HG03196 (cell line): ENCODE data around the gene ZNF90.
"Not testable (repeated sequence)": the region's sequence is repeated elsewhere in the genome, so short reads cannot be mapped to it uniquely, and the experiment has no call there.

Experiments used
- ATAC-seq: cut with Tn5 transposase; IDR thresholded peaks from one replicate; pipeline ENCODE4 v1.9.1; 2021; ENCODE audit not compliant: unreplicated experiment

ZNF90 gene

DNA sequence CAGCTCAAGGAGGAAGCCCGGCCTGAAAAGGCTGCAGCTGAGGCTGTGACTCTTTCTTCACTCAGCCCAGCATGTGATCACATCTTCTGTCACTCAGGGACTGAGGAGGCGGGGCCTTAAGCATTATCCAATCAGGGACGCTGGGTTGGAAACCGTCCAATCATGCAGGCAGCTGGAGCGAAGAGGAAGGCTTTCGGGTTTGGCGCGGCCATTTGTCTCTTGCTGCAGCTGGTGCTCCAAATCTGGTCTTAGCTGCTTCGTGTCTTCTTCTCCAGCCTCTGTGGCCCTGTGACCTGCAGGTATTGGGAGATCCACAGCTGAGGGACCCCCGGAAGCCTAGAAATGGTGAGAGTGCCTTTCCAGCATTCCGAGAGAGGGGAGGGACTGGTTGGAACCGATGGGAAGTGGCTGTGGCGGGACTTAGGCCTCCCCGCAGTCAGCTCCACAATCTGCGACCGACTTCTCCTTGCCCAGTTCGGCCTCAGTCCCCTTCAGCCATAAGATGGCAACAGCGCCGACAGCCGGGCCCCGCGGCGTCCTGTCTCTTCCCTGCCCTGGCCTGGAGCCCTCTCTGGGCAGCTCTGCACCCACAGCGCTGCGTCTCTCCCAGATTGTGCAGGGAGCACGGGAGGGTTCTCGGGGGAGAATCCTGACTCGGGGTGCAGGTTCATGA is at the start of gene ZNF90:
Gene ZNF90, plus strand, starts transcription at position 210 of the 673 bp plus-strand sequence. Its CDS starts 133 bp downstream, at position 343.
- ATAC-seq = peak; percentile 90

DNA sequence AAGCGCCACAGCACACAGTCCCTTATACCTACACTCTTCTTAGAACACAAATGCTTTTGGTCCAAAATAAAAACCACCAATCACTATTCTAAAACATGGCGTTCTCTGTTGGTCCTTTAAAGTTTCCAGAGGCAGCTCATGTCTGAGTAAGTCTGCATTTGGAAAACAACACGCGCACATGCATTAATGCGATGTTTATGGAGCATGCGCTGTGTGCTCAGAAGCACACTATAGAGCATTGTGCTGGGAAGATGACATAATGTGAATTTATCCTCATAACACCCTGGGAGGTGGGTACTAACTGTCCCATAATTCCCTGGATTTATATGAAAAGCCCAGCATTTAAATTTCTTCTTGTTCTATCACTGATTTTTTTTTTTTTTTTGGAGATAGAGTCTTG is 49.2 kb upstream of the ZNF90 start:
- no peak for ATAC-seq

DNA sequence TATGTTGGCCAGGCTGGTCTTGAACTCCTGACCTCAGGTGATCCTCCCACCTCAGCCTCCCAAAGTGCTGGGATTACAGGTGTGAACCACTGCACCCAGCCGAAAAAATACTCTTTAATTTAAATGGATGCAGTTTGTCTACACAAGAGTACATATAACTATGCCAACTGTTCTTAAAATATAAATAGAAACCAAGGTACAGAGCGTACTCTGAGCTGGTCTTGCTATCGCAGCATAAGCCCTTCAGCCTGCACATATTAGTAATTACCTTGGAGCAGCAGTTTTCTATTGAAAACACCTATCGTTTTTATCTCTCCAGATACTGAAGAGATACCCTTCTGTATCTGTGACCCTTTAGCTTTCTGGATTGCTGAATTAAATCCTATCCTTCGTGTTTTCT is 41.9 kb upstream of the ZNF90 start:
- ATAC-seq = no peak

DNA sequence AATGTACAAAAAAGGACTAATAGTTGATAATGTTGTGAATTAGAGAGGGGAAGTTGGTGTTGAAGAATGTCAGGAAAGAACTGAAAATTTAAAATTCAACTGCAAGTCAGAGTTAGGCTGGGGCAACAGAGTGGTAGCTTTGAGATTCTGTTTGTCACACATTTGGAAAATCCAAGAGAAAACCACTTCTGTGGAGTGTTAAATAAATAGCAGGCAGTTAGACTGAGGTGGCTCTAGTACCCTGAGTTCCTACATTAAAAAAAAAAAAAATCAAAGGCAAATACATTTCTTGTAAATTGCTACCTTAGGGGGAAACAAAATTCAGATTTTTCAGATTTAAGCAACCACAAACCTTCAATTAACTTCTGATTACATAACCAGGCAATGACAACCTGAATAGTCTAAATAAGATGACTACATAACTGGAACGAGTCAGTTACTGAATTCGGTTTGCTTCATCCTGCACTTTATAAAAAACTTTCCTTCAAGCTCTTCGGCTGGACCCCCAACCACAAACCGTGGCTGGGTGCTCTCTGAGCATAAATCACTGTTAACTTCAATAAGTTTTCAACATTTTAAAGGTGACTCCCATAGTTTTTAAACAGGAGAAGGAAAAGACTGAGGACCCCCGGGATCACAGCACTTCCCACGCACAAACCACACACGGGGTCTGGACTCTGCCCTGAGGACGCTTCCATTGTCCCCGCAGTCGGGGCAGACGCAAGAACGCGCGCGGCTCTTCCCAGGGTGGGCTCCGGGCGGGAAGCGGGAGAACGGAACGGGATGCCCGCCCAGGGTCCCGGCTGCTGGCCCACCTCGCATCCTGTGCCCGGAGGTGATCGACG is 39.2 kb upstream of the ZNF90 start:
- no peak for ATAC-seq

DNA sequence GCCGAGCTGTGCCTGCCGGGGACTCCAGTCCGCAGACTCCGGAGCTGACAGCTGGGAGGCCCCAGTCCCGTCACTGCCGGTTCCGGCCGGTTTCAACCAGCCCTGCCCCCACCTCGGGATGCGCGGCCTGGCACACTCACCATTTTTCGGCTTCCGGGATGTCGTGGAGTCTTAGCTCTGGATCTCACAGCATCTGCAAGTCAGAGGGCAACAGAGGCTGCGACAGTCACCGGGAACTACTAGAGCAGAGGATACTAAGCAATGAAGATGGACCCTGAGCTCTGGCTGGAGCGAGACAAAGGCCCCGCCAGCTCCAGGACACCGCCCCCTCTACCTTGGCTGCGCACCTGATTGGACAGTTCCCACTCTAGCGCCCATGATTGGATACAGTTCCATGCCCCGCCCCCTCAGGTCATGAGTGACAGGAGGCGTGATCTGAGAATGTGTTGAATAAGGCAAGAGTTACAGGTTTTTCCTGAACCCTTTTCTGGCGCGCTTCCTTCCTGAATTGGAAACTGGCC is 38.5 kb upstream of the ZNF90 start, which contains the start of gene ZNF682:
Gene ZNF682, minus strand, starts transcription at position 303 of the 521 bp plus-strand sequence. Its CDS starts 160 bp downstream, at position 143.
- ATAC-seq = peak; percentile 93

DNA sequence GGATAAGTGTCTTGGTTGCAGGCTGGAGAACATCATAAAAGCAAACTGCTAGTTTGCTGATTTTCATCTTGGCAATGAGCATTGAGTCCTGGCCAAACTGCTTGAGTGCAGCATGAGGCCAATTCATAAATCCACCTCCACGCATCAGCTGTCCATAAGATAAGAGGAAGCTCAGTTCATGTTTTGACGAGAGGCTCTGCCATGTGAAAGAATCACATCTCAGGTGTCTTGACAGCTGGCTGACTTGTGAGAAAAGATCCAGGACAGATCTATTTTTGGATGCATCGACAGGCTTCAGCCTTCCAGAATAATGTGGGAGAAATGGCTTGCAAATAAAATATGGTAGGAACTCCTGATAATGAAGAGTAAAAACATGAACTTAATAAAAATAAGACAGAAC is 33.1 kb upstream of the ZNF90 start:
- ATAC-seq = no peak

DNA sequence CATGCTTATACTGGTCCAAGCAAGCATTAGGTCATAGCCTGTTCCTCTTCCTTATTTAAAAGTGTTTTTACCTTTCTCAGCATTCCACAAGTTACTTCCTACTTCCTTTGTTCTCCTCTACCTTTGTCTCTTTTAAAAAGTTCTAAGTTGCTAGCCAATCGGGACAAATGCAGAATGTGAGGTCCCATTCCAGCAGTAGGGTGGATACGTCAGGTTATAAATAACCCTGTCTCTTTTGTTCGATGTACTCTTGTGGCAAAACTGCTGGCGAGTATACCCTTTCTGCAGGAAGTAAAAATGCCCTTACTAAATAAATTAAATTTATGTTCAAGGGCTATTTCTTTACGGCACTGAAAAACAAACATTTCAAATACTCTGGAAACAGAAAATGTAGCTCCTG is 32.1 kb upstream of the ZNF90 start:
- ATAC-seq = not testable (repeated sequence)

DNA sequence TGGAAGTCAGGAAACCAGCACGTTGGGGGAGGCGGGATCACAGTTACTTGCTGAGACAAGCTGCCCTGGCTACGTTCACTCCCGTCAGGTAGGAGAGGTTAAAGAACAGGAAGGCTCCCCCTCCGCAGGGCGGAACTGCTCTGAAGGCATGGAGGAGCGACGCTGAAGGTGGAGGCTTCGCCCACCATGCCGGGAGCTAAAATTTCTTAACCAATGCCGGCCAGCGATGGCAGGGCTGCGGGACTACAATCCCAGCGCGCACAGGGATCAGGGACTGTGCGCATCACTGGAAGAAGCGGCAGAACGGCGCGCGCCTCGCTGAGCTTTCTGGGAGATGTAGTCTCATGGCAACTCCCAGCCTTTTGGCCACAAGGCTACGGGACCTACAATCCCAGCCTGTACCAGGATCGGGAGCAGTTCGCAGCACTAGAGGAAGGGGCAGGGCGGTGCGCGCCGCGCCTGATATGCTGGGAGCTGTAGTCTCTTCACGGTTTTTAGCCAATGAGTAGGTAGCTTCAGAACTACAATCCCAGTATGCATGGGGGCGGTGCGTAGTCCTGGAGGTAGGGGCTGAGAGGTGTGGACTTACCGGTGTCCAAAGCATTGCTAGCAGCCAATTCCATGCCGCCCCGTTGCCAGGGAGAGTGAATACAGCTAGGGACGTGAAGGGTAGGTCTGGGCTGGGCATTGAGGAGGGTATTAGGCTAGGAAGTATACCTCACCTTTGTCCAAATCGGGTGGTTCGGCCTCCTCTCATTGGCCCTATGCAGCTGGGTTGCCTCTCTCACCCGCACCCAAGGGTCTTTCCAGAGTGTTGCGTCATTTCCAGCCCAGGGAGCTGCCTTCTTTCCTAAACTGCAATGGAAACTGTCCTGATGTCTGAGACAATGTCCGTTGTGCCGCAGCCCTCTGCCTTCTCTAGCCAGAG is 25.7 kb upstream of the ZNF90 start:
- peak; percentile 88 for ATAC-seq

DNA sequence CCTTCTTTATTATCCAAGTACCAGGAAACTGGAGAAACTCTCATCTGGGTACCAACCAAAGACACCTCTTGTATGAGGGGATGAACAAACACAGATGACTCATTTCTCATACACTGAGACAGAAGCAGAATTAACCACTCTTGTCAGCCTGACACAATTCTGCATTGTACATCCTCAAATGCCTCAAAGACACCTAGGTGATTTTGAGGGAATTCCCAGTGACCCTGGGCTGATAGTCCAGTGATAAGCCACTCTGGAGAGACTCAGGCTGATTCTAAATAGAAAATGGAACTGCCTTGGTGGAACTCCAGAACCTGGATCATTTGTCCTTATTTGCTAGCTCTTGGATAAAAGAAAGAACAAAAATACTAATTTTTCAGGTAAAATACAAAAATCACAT is 19.1 kb upstream of the ZNF90 start:
- not testable (repeated sequence) for ATAC-seq

DNA sequence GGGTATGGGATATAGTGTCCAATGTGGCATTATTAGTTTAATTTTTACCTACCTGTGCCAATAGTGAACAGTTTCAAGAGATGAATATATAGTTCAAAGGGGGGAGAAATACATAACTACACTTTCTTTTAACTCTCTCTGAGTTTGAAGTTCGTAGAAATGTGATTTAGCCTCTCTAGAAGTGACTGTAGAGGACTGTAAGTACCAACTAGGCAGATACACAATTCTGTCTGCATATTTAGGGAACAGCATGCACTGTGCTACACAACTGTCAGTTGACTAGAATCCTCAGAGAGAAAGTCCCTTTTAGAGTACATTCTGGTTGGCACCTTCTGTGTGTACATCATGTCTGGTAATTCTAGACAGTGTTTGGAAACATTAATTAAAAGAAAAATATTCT is 17.5 kb upstream of the ZNF90 start:
- ATAC-seq = no peak

DNA sequence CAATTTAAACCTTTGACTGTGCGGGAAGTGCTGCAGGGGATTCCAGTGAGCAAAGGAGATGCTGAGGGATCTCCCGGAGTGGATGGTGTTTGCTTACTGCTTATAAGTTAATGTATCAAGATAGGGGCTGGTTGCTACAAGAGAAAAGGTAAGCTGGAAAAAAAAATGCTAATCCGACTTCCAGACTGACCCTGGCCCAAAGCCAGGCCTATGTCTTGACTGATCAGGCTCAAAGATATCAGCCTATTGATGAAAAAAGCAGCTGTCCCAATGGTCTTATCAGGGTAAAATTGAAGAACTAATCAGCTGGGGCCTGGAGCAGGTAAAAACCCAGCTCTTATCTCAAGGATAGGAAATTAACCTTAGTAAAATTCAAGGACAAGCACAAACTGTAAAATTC is 10.9 kb upstream of the ZNF90 start:
- ATAC-seq = no peak

DNA sequence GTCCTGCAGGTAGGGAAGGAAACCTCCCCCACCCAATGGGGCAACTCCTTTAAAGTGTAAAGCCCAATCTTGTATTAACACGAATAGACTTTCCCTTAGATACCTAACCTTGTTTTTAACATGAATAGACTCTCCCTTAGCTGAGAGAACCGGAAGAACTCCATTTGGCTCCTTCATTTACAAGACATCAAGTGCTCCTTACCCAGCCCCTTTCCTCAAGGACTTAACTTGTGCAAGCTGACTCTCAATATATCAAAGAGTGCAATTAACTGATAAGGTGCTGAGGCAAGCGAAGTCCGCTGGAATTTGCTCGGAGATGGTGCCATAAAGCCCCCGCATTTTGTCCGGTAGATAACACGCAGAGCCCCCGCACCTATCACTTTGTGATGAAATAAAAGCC is 9.9 kb upstream of the ZNF90 start:
- ATAC-seq = no peak

DNA sequence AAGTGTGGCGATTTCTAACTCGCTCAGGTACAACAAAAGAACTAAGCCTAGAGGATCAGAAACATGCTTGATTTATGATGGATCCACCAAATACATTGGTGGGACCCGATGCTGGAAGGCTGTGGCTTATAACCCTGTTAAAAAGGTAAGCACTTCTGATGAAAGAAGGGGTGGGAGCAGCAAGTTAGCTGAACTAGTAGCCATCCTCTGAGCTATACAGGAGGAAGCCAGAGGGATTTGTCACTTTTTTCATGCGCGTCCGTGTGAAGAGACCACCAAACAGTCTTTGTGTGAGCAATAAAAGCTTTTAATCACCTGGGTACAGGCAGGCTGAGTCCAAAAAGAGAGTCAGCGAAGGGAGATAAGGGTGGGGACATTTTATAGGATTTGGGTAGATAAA is 9.2 kb upstream of the ZNF90 start:
- not testable (repeated sequence) for ATAC-seq

DNA sequence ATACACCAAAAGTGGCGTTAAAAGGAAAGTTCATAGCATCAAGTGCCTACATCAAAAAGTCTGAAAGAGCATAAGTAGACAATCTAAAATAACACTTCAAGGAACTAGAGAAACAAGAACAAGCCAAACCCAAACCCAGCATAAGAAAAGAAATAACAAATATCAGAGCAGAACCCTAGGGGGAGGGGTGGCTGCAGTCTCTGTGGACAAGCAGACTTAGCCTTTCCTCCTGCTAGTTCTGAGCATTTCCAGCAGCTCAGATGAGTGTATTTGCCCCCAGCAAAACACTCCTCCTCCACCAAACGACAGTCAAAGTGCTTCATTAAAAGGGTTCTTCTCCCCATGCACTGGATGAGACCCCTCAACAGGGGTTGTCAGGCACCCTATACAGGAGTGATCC is 7.1 kb upstream of the ZNF90 start:
- no peak for ATAC-seq

DNA sequence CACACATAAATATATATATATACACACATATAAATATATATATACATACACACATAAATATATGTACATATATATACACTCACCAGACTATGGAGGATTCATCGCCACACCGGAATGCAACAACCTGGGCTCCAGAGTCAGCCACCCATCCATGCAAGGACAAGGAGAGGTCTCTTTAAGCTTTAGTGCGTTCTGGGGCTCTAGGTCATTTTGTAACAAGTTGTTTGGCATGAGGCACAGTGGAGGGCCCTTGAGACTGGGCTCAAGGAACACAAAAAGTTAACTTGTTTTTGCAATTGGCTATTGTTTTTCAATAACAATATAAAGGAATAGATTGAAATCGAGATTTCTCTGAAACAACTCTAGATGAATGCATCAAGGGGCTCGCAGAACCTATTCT is 4.9 kb upstream of the ZNF90 start:
- ATAC-seq = no peak

DNA sequence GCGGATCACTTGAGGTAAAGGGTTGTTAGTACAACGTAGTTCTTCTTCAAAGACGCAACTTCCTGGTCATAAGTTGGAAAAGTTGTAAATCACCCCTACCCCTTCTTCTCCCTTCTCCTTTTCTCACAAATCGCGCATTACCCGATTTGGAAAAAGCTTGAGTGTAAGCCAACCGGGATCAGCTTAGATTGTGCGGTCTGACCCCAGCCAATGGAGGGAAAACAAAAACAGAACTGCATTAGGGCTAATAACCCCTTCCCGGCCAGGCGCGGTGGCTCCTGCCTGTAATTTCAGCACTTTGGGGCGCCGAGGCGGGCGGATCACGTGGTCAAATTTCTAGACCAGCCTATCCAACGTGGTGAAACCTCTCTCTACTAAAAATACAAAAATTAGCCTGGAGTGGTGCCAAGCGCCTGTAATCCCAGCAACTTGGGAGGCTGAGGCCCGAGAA is 806 bp downstream of the ZNF90 start:
- no peak for ATAC-seq

DNA sequence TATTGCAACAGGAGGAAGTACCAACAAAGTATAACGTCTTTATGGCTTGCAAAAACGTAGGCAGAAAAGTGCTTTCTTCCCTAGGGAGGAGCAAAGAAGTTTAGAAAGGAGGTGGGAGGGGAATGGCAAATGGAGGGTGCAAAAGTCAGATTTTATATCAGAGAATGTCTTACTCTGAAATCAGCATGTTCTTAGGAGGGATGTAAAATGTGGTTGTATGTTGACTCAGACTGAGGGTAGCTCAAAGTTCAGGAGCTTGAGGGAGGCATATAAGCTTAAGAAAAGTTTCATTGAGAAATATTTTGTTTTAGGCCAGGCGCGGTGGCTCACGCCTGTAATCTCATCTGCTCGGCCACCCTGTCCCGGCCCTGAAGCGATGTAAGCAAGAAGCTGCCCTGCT is 1.7 kb downstream of the ZNF90 start:
- ATAC-seq = no peak

DNA sequence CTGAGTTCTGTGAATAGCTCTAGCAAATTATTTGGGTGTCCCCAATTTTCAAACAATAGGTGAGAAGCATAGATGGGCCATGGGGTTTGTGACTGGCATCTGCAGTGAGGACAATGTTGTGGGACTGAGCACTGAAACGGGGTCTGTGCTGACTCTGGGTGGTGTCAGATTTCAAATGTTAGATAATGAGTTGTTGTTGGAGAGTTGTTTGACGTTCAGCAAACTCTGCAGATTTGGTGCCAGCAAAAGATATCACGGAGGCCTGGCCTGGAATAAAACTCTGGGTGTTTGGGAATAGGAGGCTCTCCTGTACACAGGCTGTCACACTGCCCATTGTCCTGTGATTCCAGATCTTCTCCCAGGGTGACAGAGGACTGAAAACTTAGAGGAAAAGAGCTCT is 2.9 kb downstream of the ZNF90 start:
- no peak for ATAC-seq

DNA sequence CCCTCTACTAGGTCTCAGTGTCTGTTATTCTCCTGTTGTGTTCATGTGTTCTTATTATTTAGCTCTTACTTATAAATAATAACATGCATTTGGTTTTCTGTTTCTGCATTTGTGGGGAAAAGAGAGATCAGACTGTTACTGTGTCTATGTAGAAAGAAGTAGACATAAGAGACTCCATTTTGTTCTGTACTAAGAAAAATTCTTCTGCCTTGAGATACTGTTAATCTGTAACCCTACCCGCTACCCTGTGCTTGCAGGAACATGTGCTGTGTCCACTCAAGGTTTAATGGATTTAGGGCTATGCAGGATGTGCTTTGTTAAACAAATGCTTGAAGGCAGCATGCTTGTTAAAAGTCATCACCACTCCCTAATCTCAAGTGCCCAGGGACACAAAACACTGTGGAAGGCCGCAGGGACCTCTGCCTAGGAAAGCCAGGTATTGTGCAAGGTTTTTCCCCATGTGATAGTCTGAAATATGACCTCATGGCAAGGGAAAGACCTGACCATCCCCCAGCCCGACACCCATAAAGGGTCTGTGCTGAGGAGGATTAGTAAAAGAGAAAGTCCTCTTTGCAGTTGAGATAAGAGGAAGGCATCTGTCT is 4.5 kb downstream of the ZNF90 start:
- ATAC-seq = not testable (repeated sequence)

DNA sequence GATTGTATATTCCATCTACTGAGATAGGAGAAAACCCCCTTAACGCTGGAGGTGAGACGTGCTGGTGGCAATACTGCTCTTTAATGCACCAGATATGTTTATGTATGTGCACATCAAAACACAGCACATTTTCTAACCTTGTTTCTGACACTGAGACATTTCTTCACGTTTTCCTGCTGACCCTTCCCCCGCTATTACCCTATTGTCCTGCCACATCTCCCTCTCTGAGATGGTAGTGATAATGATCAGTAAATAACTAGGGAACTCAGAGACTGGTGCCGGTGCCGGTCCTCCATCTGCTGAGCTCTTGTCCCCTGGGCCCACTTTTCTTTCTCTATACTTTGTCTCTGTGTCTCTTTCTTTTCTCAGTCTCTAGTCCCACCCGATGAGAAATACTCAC is 5.1 kb downstream of the ZNF90 start:
- not testable (repeated sequence) for ATAC-seq
